NCI-H2107 treated with DMSO at 0.1 percent for 48 hours (cell line): ENCODE results near the gene RPS6KB2.

ENCODE experiments used
- DNase-seq: peaks from one replicate; lab custom pipeline; 2025; ENCODE audit not compliant: unreplicated experiment; lab: John Stamatoyannopoulos, UW

Gene RPS6KB2

GRCh38 chr11:67410369-67410831 is 17.9 kb upstream of the RPS6KB2 start:
- no peak for DNase-seq

GRCh38 chr11:67410984-67411784 is 17.1 kb upstream of the RPS6KB2 start:
- DNase-seq = no peak

GRCh38 chr11:67411785-67412152 is 16.5 kb upstream of the RPS6KB2 start:
- DNase-seq = no peak

GRCh38 chr11:67412495-67413179 is 15.7 kb upstream of the RPS6KB2 start:
- DNase-seq = no peak

- DNase-seq = no peak
These were observed 14.9 kb upstream of the RPS6KB2 start for GRCh38 chr11:67413266-67413849.

GRCh38 chr11:67415501-67416304 is 12.6 kb upstream of the RPS6KB2 start, which contains the start of gene CARNS1:
Gene CARNS1 (plus strand): TSS chr11:67415678. CDS start chr11:67416200, 522 bp downstream.
- DNase-seq = no peak

- DNase-seq = no peak
These were observed 11.6 kb upstream of the RPS6KB2 start for GRCh38 chr11:67416416-67417335.

- no peak for DNase-seq
These were observed 10.9 kb upstream of the RPS6KB2 start for GRCh38 chr11:67417425-67417824.

- DNase-seq = no peak
These were observed 9.6 kb upstream of the RPS6KB2 start for GRCh38 chr11:67418476-67419281.

GRCh38 chr11:67419325-67420049 is 8.8 kb upstream of the RPS6KB2 start:
- DNase-seq = no peak

- DNase-seq = no peak
These were observed 8.1 kb upstream of the RPS6KB2 start for GRCh38 chr11:67420147-67420645.

GRCh38 chr11:67420646-67421429 is 7.5 kb upstream of the RPS6KB2 start:
- peak; percentile 63 for DNase-seq

GRCh38 chr11:67421430-67422031 is 6.8 kb upstream of the RPS6KB2 start:
- no peak for DNase-seq

GRCh38 chr11:67422891-67423290 is 5.4 kb upstream of the RPS6KB2 start:
- DNase-seq = no peak

- no peak for DNase-seq
These were observed 4.8 kb upstream of the RPS6KB2 start for GRCh38 chr11:67423466-67423865.

GRCh38 chr11:67423891-67424613 is 4.2 kb upstream of the RPS6KB2 start:
- DNase-seq = no peak
